Raji (cell line): Measurements from ENCODE around the gene USP6NL.

ENCODE experiments used
- POLR2A ChIP-seq: IDR thresholded peaks from 2 replicates; pipeline ENCODE4 v1.6.1; 2011; ENCODE audit warnings: low read depth, low read length, control low read depth; ENCODE audit not compliant: insufficient read depth

The USP6NL gene

GRCh38 chr10:11551916-11552602 is 59.4 kb downstream of the USP6NL start:
- TF ChIP-seq POLR2A = no peak

DNA sequence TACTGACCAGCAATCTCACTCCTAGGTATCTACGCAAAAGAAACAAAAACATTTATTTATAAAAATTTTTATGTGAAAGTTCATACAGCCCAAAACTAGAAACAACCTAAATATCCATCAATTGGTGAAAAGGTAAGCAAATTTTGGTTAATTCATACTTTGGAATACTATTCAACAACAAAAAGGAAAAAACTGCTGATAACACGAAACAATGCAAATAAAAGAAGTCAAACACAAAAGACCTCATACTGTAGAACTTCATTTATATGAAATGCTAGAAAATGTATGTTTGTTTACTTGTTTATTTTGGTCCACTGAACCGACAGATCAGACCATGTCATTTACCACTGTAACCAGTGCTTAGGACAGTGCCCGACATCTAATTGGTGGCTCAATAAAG is 60.3 kb downstream of the USP6NL start:
- TF ChIP-seq POLR2A = no peak

DNA sequence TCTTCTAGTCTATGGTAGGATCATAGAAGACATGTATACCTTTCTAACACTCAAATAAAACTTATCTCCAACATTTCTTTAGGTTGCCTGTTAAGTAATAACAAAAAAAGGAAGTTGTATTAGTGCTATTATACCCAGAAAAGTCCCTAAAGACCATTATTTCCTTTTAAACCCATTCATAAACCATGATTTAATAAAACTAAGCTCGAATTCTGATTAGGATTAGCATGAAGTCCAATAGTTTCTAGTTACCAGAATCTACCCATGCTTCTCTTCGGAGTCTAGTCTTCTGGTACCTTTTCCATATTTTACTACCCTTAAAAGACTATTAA is 62.7 kb downstream of the USP6NL start:
- TF ChIP-seq POLR2A = no peak

DNA sequence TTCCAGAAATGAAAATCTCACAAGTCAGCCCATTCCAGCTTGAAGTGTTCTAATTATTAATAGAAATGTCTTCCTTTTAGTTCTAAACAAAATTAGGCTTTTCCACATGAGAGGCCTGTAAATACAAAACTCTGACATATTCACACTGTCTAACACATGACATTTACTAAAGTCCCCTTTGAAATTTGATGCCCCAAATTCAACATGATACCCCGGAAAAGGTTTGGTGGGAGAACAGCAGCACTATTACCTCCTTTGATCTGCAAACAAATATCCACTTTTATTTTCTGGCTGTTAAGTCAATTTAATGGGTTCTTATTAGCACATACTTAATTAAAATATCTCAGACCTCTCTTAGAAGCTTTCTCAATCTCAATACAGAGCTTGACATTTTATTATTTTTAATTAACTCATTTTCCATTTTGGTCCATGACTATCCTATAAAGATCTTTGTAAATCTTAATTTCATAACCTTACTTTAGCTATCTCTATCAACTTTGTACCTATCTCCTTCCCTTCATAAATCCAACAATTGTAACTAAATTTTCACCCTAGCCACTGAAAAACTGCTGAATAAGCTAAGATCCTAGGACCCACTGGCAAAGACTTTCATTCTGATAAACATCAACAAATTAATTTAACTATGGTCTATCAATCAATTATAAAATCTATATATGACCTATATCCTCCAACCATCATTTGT is 63.2 kb downstream of the USP6NL start:
- no peak for TF ChIP-seq POLR2A

DNA sequence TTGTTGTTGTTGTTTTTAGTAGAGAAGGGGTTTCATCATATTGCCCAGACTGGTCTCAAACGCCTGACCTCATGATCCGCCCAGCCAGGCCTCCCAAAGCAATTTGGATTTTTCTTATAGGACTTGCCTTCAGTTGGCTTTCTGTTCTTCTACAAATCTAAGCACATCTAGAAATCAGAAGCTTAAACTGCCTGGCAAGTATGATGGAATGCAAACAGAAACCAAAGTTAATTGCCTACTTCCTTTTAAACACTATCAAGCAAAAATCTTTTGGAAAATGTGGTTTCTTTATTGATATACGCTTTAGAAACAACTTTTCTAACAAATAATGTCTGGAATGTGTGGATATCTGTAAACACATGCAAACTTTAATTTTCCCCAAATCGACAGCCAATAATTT is 64.9 kb downstream of the USP6NL start:
- TF ChIP-seq POLR2A = no peak

GRCh38 chr10:11541296-11541695 is 70.2 kb downstream of the USP6NL start:
- TF ChIP-seq POLR2A = no peak

DNA sequence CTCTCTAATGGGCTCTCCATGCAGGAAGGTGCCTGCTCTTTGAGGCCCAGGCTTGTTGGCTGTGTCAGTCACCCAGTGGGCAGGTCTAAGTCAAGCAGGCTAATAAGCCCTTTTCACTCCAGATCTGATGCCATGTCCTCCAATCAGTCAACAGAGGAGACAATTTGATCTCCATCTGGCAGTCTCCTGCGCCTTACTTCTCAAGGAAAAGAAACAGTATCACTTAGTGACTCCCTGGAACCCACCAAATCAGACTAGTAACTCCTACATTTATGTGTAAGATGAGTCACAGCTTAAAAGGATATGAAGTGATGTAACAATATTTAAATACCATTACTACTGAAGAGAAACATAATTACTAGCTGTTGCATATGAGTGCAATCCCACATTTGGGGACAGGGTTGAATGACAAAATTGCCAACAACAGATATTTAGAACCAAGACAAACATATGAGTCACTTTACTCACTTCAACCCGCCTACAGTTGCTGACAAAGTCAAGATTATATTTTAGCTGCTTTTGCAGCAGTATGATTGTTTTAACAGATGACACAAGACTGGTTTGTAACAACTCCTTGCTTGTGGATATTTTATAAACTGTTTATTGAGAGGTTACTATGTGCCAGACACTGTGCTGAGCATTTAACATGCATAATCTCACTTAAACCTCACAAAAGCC is 72.1 kb downstream of the USP6NL start:
- TF ChIP-seq POLR2A = no peak

GRCh38 chr10:11538834-11539190 is 72.6 kb downstream of the USP6NL start:
- no peak for TF ChIP-seq POLR2A

- TF ChIP-seq POLR2A = no peak
Observed at GRCh38 chr10:11536228-11536627, 75.2 kb downstream of the USP6NL start.

DNA sequence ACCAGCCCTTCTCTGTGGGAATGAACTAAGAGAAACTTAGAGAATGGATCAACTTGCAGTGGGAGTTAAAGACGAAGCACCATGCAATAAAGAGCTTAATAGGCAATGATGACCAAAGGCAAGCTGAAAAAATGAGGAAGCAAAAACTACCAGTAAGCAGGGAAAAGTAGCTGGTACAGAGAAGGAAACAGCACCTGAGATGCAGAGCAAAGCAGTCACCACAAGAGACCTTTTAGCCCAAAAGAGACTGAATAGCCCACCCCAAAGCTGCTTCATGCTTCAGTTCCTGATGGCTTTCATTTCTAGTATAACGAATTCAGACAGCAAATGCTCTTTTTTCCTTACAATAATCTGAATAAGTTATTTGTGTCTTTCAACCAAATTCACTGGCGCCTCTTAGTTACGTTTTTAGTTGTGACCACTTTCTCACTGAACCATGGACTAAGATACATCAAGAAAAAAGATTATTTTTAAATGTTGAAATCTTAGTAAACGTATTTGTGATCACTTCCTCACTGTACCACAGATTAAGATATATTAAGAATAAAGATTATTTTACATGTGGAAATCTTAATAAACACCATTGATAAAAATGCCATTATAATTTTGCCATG is 76.0 kb downstream of the USP6NL start:
- no peak for TF ChIP-seq POLR2A

- TF ChIP-seq POLR2A = no peak
Observed at GRCh38 chr10:11533328-11533781, 78.1 kb downstream of the USP6NL start.

- no peak for TF ChIP-seq POLR2A
Observed at GRCh38 chr10:11532306-11532705, 79.1 kb downstream of the USP6NL start.

DNA sequence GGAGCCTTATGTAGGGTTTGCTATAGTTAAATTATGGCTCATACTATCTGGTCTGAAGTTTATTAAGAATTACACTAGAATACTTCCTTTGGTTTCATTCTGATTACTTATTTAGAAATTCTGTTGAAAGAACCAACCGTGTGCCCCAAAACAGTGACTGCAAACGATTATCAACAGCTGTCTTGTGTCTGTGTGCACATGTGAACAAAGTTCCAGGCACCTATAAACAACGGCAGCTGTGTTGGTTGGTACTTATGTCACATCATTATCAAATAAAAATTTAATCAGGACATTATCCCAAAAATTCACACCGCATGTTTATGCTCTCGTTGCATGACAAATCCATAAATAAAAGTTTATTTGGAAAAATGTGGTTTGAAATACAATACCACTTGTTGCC is 80.6 kb downstream of the USP6NL start:
- no peak for TF ChIP-seq POLR2A

DNA sequence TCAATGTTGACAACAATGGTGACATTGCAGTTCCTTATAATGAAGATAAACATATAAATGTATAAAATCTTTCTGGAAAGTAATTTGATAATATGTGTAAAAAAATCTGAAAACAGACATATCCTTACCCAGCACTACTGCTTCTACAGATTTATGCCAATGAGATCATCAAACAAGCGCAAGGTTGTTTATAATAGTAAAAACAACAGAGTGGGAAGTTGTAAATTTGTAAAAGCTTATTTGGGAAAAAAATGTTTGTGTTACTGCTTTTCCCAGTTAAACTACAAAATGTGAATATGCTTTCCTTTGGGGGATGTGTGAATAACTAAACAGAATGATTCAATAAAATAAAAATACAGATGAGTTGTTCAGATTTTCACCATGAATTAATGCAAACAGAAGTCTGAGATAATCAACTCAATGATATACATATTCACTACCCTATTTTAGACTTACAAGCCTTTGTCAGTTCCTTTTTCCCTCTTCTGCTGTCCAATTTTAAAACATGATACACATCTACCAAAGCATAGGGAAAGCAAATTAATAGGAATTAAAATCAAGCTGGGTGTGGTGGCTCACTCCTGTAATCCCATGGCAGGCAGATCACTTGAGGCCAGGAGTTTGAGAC is 82.1 kb downstream of the USP6NL start:
- TF ChIP-seq POLR2A = no peak

DNA sequence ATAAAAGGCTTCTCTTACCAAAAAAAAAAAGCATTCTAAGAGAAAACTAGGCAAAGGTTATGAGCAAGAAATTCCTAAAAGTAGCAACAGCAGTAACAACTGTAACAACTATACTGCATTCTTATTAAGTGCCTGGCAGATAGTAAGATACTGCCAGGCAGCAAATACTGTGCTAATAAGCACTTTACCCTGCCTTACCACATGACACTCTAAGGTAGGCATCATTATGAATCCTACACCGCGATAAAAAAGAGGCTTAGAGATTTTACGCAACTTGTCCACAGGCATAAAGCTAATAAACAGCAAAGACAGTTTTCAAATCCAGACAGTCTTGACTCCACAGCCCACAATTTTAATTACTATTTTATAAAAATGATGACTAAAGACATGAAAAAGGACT is 83.2 kb downstream of the USP6NL start:
- no peak for TF ChIP-seq POLR2A
